Astrocyte of the cerebellum (primary cell): ENCODE data around the gene ADGRB3.

Experiments used
- DNase-seq: peaks from one replicate; pipeline ENCODE4 v3.0.0-alpha.2; 2011; ENCODE audit warnings: low read depth
- H3K4me3 ChIP-seq: 2 replicates; pipeline ENCODE4 v1.5.1; 2011; ENCODE audit warnings: mild to moderate bottlenecking, low read depth, low read length, moderate library complexity
- in situ Hi-C: cut with HindIII; loops from 2 replicates; pipeline ENCODE4 v1.10.0; 2017; ENCODE audit warnings: low sequenced_read_pairs
- TF ChIP-seq, protein P1 (sequence below): IDR thresholded peaks from 2 replicates; pipeline ENCODE4 v1.5.1; 2012; ENCODE audit warnings: low read length, low read depth, moderate library complexity, mild to moderate bottlenecking; ENCODE audit errors: missing control alignments

The ADGRB3 gene

DNA sequence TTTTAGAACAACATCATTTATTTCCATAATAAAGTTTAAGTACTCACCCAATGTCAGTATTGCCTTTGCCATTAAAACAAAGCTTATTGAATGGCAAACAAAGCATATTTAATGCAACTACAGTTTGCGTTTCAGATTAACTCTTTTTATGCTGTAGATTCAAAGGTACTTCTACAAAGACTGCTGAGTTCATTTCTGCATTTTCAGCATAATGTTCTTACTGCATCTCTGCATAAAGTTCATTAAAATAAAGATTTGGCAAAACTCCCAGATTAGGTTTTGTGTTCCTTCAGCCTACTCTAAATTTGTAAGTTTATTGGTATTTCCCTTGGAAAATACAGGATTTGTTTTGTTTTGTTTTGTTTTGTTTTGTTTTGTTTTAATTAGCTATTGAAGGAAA lies 359.4 kb downstream of the ADGRB3 start:
- no peak overlapping the region for H3K4me3 ChIP-seq
- peak; percentile 13 for DNase-seq
- in situ Hi-C loops, result no loop called here
- TF ChIP-seq, protein P1, sequence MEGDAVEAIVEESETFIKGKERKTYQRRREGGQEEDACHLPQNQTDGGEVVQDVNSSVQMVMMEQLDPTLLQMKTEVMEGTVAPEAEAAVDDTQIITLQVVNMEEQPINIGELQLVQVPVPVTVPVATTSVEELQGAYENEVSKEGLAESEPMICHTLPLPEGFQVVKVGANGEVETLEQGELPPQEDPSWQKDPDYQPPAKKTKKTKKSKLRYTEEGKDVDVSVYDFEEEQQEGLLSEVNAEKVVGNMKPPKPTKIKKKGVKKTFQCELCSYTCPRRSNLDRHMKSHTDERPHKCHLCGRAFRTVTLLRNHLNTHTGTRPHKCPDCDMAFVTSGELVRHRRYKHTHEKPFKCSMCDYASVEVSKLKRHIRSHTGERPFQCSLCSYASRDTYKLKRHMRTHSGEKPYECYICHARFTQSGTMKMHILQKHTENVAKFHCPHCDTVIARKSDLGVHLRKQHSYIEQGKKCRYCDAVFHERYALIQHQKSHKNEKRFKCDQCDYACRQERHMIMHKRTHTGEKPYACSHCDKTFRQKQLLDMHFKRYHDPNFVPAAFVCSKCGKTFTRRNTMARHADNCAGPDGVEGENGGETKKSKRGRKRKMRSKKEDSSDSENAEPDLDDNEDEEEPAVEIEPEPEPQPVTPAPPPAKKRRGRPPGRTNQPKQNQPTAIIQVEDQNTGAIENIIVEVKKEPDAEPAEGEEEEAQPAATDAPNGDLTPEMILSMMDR, result no peak

DNA sequence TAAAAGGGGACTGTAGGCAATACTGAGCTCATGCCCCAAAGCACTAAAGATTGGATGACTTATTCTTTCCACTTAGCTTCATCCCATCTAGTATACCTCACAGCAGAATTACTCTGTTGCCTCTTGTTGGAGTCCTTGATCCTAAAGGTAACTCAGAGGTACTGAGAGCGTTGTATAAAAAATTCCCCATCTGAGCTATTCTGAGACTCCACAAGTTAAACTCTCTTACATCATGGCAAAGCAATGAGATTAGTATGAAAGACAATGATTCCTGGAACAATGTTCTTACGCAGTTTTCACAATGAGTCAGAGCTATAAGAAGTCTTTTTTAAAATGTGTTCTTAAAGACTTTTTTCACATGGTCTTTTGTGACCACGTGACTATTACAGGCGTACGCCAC lies 370.1 kb downstream of the ADGRB3 start:
- DNase-seq, result no peak
- in situ Hi-C loops, result no loop called here
- TF ChIP-seq, protein P1, result no peak
- no peak overlapping the region for H3K4me3 ChIP-seq

DNA sequence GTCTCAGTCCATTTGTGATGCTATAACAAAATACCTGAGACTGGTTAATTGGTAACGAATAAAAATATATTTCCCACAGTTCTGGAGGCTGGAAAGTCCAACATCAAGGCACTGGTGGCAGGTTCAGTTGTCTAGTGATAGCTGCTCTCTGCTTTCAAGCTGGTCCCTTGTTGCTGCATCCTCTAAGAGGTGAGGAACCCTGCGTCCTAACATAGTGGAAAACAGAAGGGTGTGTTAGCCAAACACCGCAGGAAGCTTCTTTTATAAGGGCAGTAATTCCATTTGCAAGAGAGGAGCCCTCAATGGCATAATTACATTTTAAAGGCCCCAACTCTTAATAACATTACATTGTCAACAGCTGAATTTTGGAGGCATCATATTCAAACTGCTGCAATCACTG lies 372.7 kb downstream of the ADGRB3 start:
- TF ChIP-seq, protein P1, result no peak
- H3K4me3 ChIP-seq, result no peak overlapping the region
- in situ Hi-C loops, result no loop called here
- DNase-seq, result no peak

DNA sequence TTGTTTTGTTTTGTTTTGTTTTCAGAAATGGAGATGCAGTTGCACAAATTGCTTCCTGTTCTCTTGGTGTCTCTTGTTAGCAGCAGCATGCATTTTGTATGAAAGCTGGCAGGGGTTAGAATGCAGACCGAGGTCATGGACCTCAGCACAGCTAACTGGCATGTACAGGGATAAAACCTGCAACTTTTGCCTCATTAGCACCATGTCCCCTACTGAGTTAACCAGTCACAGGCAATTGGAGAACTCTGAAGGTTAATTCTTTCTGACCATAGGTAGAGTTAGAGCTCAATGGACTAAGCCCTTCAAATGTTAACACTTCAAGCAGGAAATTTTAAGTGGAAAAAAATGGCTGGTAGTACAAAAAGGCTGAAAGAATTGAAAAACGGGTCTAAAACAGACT lies 377.1 kb downstream of the ADGRB3 start:
- TF ChIP-seq, protein P1, result no peak
- in situ Hi-C loops, result no loop called here
- DNase-seq, result no peak
- H3K4me3 ChIP-seq, result no peak overlapping the region

DNA sequence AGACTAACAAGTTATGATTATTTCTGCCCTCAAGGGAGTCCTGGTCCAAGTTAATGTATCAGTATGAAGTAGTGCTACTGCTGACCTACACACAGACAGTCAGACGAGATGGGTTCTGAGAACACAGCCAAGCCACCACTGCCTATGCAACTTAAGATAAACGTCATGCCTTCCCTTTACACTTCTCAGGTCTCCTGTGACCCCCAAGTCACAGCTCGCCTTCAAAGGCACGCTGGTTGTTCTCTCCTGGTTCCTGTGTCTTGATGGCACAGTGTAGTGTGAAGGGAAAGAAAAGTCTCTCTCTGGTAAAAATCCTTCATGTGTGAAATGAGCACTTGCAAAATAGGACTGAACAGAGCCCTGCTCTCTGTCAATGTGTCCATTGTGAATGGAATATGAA lies 377.8 kb downstream of the ADGRB3 start:
- H3K4me3 ChIP-seq, result no peak overlapping the region
- TF ChIP-seq, protein P1, result no peak
- no peak for DNase-seq
- in situ Hi-C loops, result no loop called here

DNA sequence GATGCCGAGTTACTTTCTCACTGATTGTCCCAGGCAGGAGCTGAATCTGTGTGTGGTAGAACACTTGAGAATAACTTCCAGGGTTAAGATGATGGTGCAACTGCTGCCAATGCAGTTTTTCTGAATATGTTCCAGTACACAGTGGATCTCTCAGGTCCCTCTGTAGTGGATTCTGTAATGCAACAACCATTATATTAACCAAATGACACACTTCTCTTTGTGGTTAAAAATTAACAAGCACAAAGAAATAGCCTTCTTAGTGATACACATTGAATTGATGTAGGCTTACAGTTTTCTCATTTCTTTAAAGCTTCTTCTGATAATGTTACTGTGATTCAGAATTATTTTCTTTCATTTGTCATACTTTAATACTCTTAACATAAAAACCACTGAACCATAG lies 383.8 kb downstream of the ADGRB3 start:
- in situ Hi-C loops, result no loop called here
- TF ChIP-seq, protein P1, result no peak
- DNase-seq, result no peak
- no peak overlapping the region for H3K4me3 ChIP-seq

DNA sequence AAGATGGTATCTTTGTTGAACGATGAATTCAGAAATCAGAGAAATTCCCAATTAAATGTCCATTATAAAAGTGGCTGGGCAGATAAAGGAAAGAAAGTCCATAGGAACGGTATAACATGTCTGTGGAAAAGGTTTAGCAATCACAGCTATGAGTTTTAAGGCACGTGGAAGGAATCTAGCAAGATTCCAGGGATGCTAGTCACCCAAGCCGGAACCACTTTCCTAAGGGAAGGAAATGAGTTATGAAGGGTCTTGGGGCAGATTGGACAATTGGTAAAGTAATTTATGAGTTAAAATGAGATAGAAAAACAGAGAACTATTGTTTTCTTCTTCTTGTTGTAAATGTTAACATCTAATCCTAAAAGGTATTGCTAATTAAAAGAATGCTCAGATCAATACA lies 384.8 kb downstream of the ADGRB3 start:
- no peak overlapping the region for H3K4me3 ChIP-seq
- no peak for DNase-seq
- TF ChIP-seq, protein P1, result no peak
- in situ Hi-C loops, result no loop called here
